Measurements from ENCODE around the gene PLEKHG4B. TPM values are rescaled to one million over a fixed set of nuclear protein-coding genes. Genes with fewer than 3 reads are reported as not detected.
A peak's percentile ranks its signal among the peaks of the same experiment; 100 is the strongest.

PLEKHG4B gene
- total RNA-seq, 2 donors from 2014 or later, result 8.9 to 14.4 TPM

- H3K27me3 ChIP-seq (replicated peaks; ENCODE audit: insufficient read depth), result no peaks in the 10 kb centered on the region
- intact Hi-C loops (cut with DNase I), result no loop called here
- 84% methylated on average over 22 of the region's 22 CpGs for WGBS
- no peak for DNase-seq (ENCODE audit: low spot score)
- H3K36me3 ChIP-seq, result no peaks in the 10 kb centered on the region
- TF ChIP-seq, protein P1, sequence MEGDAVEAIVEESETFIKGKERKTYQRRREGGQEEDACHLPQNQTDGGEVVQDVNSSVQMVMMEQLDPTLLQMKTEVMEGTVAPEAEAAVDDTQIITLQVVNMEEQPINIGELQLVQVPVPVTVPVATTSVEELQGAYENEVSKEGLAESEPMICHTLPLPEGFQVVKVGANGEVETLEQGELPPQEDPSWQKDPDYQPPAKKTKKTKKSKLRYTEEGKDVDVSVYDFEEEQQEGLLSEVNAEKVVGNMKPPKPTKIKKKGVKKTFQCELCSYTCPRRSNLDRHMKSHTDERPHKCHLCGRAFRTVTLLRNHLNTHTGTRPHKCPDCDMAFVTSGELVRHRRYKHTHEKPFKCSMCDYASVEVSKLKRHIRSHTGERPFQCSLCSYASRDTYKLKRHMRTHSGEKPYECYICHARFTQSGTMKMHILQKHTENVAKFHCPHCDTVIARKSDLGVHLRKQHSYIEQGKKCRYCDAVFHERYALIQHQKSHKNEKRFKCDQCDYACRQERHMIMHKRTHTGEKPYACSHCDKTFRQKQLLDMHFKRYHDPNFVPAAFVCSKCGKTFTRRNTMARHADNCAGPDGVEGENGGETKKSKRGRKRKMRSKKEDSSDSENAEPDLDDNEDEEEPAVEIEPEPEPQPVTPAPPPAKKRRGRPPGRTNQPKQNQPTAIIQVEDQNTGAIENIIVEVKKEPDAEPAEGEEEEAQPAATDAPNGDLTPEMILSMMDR (IDR thresholded peaks at IDR 0.05), result no peak
- TF ChIP-seq POLR2A (IDR thresholded peaks at IDR 0.05), result no peak
- no peak for TF ChIP-seq POLR2AphosphoS5 (IDR thresholded peaks at IDR 0.05)
- no peak overlapping the region for H3K4me3 ChIP-seq
- H3K9me3 ChIP-seq, result no peaks in the 10 kb centered on the region
- H3K27ac ChIP-seq, result no peak overlapping the region
- H3K4me1 ChIP-seq (replicated peaks), result no peaks in the 10 kb centered on the region
Observed at GRCh38 chr5:85334-85995, 6.5 kb upstream of the PLEKHG4B start.

GRCh38 chr5:89337-90286, 2.4 kb upstream of the PLEKHG4B start:
- H3K9me3 ChIP-seq, result no peaks in the 10 kb centered on the region
- H3K27me3 ChIP-seq (replicated peaks; ENCODE audit: insufficient read depth), result no peaks in the 10 kb centered on the region
- H3K27ac ChIP-seq, result no peak overlapping the region
- intact Hi-C loops (cut with DNase I), result no loop called here
- H3K4me1 ChIP-seq (replicated peaks), result no peaks in the 10 kb centered on the region
- no peaks in the 10 kb centered on the region for H3K36me3 ChIP-seq
- no peak overlapping the region for H3K4me3 ChIP-seq
- no peak for TF ChIP-seq POLR2AphosphoS5 (IDR thresholded peaks at IDR 0.05)
- no peak for TF ChIP-seq POLR2A (IDR thresholded peaks at IDR 0.05)
- TF ChIP-seq, protein P1 (IDR thresholded peaks at IDR 0.05), result no peak
- 90% methylated on average over 17 of the region's 17 CpGs for WGBS
- DNase-seq (ENCODE audit: low spot score), result no peak

- no peaks in the 10 kb centered on the region for H3K27me3 ChIP-seq (replicated peaks; ENCODE audit: insufficient read depth)
Observed at GRCh38 chr5:90590-91547, 1.1 kb upstream of the PLEKHG4B start.

More at GRCh38 chr5:90590-91547, 1.1 kb upstream of the PLEKHG4B start:
- intact Hi-C loops (cut with DNase I), result no loop called here
- Histone ChIP-seq H3K9me3 (no peaks in the 10 kb centered on the region), H3K27ac (no peak overlapping the region), H3K4me3 (peak overlapping the region; percentile 43 to 57), H3K36me3 (no peaks in the 10 kb centered on the region), H3K4me1 (replicated peaks) (no peaks in the 10 kb centered on the region)
- peak; percentile 15 for DNase-seq (ENCODE audit: low spot score)
- 53% methylated on average over 18 of the region's 18 CpGs for WGBS
- TF ChIP-seq POLR2A (IDR thresholded peaks at IDR 0.05) (no peak), POLR2AphosphoS5 (IDR thresholded peaks at IDR 0.05) (no peak)
- TF ChIP-seq, protein P1 (IDR thresholded peaks at IDR 0.05), result no peak
